ENCODE data around the gene POLR2E. TPM values are rescaled to one million over a fixed set of nuclear protein-coding genes. Genes with fewer than 3 reads are reported as not detected.

The POLR2E gene
- polyA plus RNA-seq, 1 of the 3 experiments (the other 2 are of a cell fraction): 283 TPM

- DNase-seq: no peak
- H2AFZ ChIP-seq (ENCODE audit: low read depth): no peak overlapping the region
These were observed 37.6 kb upstream of the POLR2E start for GRCh38 chr19:1132552-1133383.

More at GRCh38 chr19:1132552-1133383, 37.6 kb upstream of the POLR2E start:
- peaks cover 13% of the 10 kb centered on the region; the same call in 1 of the 2 replicates for H3K79me2 ChIP-seq (ENCODE audit: insufficient read depth)
- CTCF ChIA-PET: interaction anchor here (1.2 kb wide), 1 partner anchor 91 kb away, joined by 3 read pairs; no protein-coding TSS in a partner anchor
- H3K9me2 ChIP-seq: no peaks in the 10 kb centered on the region
- 100% methylated on average over 1 of the region's 48 CpGs for WGBS (ENCODE audit: low lambda C conversion rate)
- no peaks in the 10 kb centered on the region for H3K9me3 ChIP-seq
- no peaks in the 10 kb centered on the region for H3F3A ChIP-seq (replicated peaks; ENCODE audit: insufficient read depth)
- peaks cover 0 to 2% of the 10 kb centered on the region in 2 experiments for H3K36me3 ChIP-seq (replicated peaks in 1 of 2; ENCODE audit: control insufficient read depth in 1 of 2, insufficient read depth in 2 of 2, low read length in 1 of 2)
- H4K20me1 ChIP-seq (ENCODE audit: insufficient read depth): 0 out of 2 replicates have a peak, but pooled peaks cover 4% of the 10 kb centered on the region
- no peak overlapping the region for H3K9ac ChIP-seq
- TF ChIP-seq CHD2 (IDR thresholded peaks at IDR 0.05; ENCODE audit: low read length, partially characterized antibody) (no peak), YY1 (IDR thresholded peaks at IDR 0.05; ENCODE audit: low read depth) (no peak), NFIC (IDR thresholded peaks at IDR 0.05; ENCODE audit: borderline replicate concordance) (no peak), GABPA (IDR thresholded peaks at IDR 0.05; ENCODE audit: low read depth) (no peak), RXRA (IDR thresholded peaks at IDR 0.05; ENCODE audit: borderline replicate concordance, low read depth) (no peak), REST (IDR thresholded peaks at IDR 0.05; ENCODE audit: low read depth, low read length) (no peak), POLR2AphosphoS5 (IDR thresholded peaks at IDR 0.05; ENCODE audit: low read depth, low read length) (no peak), FOXJ3 (CRISPR knock-in tag; IDR thresholded peaks at IDR 0.05) (no peak), TCF12 (IDR thresholded peaks at IDR 0.05) (no peak), EZH2phosphoT487 (IDR thresholded peaks at IDR 0.05; ENCODE audit: borderline replicate concordance, low read depth) (no peak), USF2 (IDR thresholded peaks at IDR 0.05; ENCODE audit: borderline replicate concordance, low read depth, low read length) (no peak), CTCF (IDR thresholded peaks at IDR 0.05) (no peak), PBX3 (IDR thresholded peaks at IDR 0.05) (no peak)
- no peaks in the 10 kb centered on the region for H3K4me1 ChIP-seq (ENCODE audit: control insufficient read depth in 1 of 2, insufficient read depth in 2 of 2, low read depth in 1 of 2, low read length in 1 of 2)
- no peak overlapping the region for H3K4me3 ChIP-seq (ENCODE audit: low read depth in 2 of 2, low read length in 1 of 2)
- no peaks in the 10 kb centered on the region for H3K27me3 ChIP-seq (ENCODE audit: insufficient read depth)
- H3K27ac ChIP-seq (ENCODE audit: low read depth in 2 of 2, low read length in 1 of 2): no peak overlapping the region
- no peak overlapping the region for H3K4me2 ChIP-seq
- POLR2A ChIA-PET: interaction anchor here (0.6 to 1.2 kb wide), 2 partner anchors 13 to 136 kb away, joined by 3 to 5 read pairs; partner anchors contain the start of gene CIRBP
